Measurements from ENCODE around the gene BRINP3.
A peak's percentile ranks its signal among the peaks of the same experiment; 100 is the strongest.

The BRINP3 gene

GRCh38 chr1:190477762-190478148, at the start of gene BRINP3:
BRINP3 (minus strand) TSS chr1:190477864.
- H3K36me3 ChIP-seq (ENCODE audit: control insufficient read depth in 2 of 2, insufficient read depth in 1 of 2, low read length in 2 of 2), result no peaks in the 10 kb centered on the region
- H3K27ac ChIP-seq (ENCODE audit: extremely low read depth, low read depth, low read length), result no peak within 1 kb of the TSS
- TF ChIP-seq ZNF488 (tag by site-specific recombination; IDR thresholded peaks at IDR 0.05) (no peak), ZBTB49 (tag by site-specific recombination; IDR thresholded peaks at IDR 0.05; ENCODE audit: low read depth) (no peak), ZNF626 (tag by site-specific recombination; IDR thresholded peaks at IDR 0.05) (no peak), ZNF239 (tag by site-specific recombination; IDR thresholded peaks at IDR 0.05) (no peak), ZNF394 (tag by site-specific recombination; IDR thresholded peaks at IDR 0.05; ENCODE audit: borderline replicate concordance) (no peak), KLF7 (tag by site-specific recombination; IDR thresholded peaks at IDR 0.05; ENCODE audit: borderline replicate concordance) (no peak), ZNF223 (tag by site-specific recombination; IDR thresholded peaks at IDR 0.05) (no peak), ZNF777 (tag by site-specific recombination; IDR thresholded peaks at IDR 0.05; ENCODE audit: borderline replicate concordance) (no peak), ZNF843 (tag by site-specific recombination; IDR thresholded peaks at IDR 0.05) (no peak), PRDM6 (tag by site-specific recombination; IDR thresholded peaks at IDR 0.05) (no peak), ZNF324 (tag by site-specific recombination; IDR thresholded peaks at IDR 0.05) (no peak), ZNF596 (tag by site-specific recombination; IDR thresholded peaks at IDR 0.05) (no peak), MYNN (tag by site-specific recombination; IDR thresholded peaks at IDR 0.05; ENCODE audit: borderline replicate concordance) (no peak), ZNF37A (tag by site-specific recombination; IDR thresholded peaks at IDR 0.05) (no peak), ELK4 (IDR thresholded peaks at IDR 0.05; ENCODE audit: borderline replicate concordance, low read depth, low read length) (no peak), ZNF473 (tag by site-specific recombination; IDR thresholded peaks at IDR 0.05) (no peak), MEIS1 (CRISPR knock-in tag; IDR thresholded peaks at IDR 0.05; ENCODE audit: borderline replicate concordance) (no peak)
- H3K4me1 ChIP-seq (ENCODE audit: control insufficient read depth, insufficient read depth, low read length), result no peaks in the 10 kb centered on the region
- ChIA-PET CTCF (no interaction called here), POLR2A (no interaction called here)
- H3K9me3 ChIP-seq (ENCODE audit: control insufficient read depth, insufficient read depth, low read depth, low read length), result no peaks in the 10 kb centered on the region
- H3K4me3 ChIP-seq (ENCODE audit: low read depth, low read length), result peak within 1 kb of the TSS; percentile 46

- ChIA-PET POLR2A (no interaction called here), CTCF (interaction anchor here (0.6 kb wide), 1 partner anchor 866 kb away, joined by 3 read pairs; no protein-coding TSS in a partner anchor)
- Histone ChIP-seq H3K4me1 (ENCODE audit: control insufficient read depth, insufficient read depth, low read length) (no peaks in the 10 kb centered on the region), H3K27ac (ENCODE audit: extremely low read depth, low read depth, low read length) (no peak overlapping the region), H3K9me3 (ENCODE audit: control insufficient read depth, insufficient read depth, low read depth, low read length) (no peaks in the 10 kb centered on the region), H3K36me3 (ENCODE audit: control insufficient read depth in 2 of 2, insufficient read depth in 1 of 2, low read length in 2 of 2) (no peaks in the 10 kb centered on the region), H3K4me3 (ENCODE audit: low read depth, low read length) (no peak overlapping the region)
- no peak for TF ChIP-seq HOXC10 (CRISPR knock-in tag; IDR thresholded peaks at IDR 0.05)
- no peak for TF ChIP-seq ZNF23 (tag by site-specific recombination; IDR thresholded peaks at IDR 0.05; ENCODE audit: borderline replicate concordance)
- no peak for TF ChIP-seq ZNF777 (tag by site-specific recombination; IDR thresholded peaks at IDR 0.05; ENCODE audit: borderline replicate concordance)
- no peak for TF ChIP-seq ZNF416 (tag by site-specific recombination; IDR thresholded peaks at IDR 0.05)
- no peak for TF ChIP-seq ZFP37 (tag by site-specific recombination; IDR thresholded peaks at IDR 0.05)
- no peak for TF ChIP-seq ZNF529 (tag by site-specific recombination; IDR thresholded peaks at IDR 0.05; ENCODE audit: insufficient replicate concordance)
- no peak for TF ChIP-seq ZNF596 (tag by site-specific recombination; IDR thresholded peaks at IDR 0.05)
- no peak for TF ChIP-seq ZNF266 (tag by site-specific recombination; IDR thresholded peaks at IDR 0.05; ENCODE audit: low read depth)
- no peak for TF ChIP-seq KLF10 (tag by site-specific recombination; IDR thresholded peaks at IDR 0.05)
- no peak for TF ChIP-seq MYNN (tag by site-specific recombination; IDR thresholded peaks at IDR 0.05; ENCODE audit: borderline replicate concordance)
- no peak for TF ChIP-seq SP3 (tag by site-specific recombination; IDR thresholded peaks at IDR 0.05)
- no peak for TF ChIP-seq ZNF280C (tag by site-specific recombination; IDR thresholded peaks at IDR 0.05)
- no peak for TF ChIP-seq ZNF658 (tag by site-specific recombination; IDR thresholded peaks at IDR 0.05)
- no peak for TF ChIP-seq KLF8 (tag by site-specific recombination; IDR thresholded peaks at IDR 0.05)
- TF ChIP-seq ZNF654 (tag by site-specific recombination; IDR thresholded peaks at IDR 0.05; ENCODE audit: low read depth), result no peak
Measured at GRCh38 chr1:190511554-190511953, 33.9 kb upstream of the BRINP3 start.

Measured in HEK293 (cell line).